ENCODE data around the gene MSRB3. TPM values are rescaled to one million over a fixed set of nuclear protein-coding genes. Genes with fewer than 3 reads are reported as not detected.

Gene MSRB3
- total and polyA plus RNA-seq, 12 donors = 44.7 to 169 (median 119) TPM

GRCh38 chr12:65409726-65410125 is 131.2 kb downstream of the MSRB3 start:
- intact Hi-C loops (cut with DNase I) = no loop called here
- no peak for ATAC-seq
- TF ChIP-seq, protein P1, sequence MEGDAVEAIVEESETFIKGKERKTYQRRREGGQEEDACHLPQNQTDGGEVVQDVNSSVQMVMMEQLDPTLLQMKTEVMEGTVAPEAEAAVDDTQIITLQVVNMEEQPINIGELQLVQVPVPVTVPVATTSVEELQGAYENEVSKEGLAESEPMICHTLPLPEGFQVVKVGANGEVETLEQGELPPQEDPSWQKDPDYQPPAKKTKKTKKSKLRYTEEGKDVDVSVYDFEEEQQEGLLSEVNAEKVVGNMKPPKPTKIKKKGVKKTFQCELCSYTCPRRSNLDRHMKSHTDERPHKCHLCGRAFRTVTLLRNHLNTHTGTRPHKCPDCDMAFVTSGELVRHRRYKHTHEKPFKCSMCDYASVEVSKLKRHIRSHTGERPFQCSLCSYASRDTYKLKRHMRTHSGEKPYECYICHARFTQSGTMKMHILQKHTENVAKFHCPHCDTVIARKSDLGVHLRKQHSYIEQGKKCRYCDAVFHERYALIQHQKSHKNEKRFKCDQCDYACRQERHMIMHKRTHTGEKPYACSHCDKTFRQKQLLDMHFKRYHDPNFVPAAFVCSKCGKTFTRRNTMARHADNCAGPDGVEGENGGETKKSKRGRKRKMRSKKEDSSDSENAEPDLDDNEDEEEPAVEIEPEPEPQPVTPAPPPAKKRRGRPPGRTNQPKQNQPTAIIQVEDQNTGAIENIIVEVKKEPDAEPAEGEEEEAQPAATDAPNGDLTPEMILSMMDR (IDR thresholded peaks at IDR 0.05) = no peak
- Histone ChIP-seq H3K4me1 (peaks cover 0 to 15% (median 5%) of the 10 kb centered on the region in 9 donors), H3K27ac (no peak overlapping the region), H3K4me3 (no peak overlapping the region), H3K36me3 (peaks cover 0 to 26% (median 6%) of the 10 kb centered on the region in 9 donors), H3K27me3 (no peaks in the 10 kb centered on the region), H3K9me3 (peaks cover 0 to 12% (median 0%) of the 10 kb centered on the region in 11 donors)
- no peak for DNase-seq
- 93 to 95% methylated on average over 1 of the region's 1 CpG for WGBS, 2 donors

GRCh38 chr12:65411171-65411570 is 132.7 kb downstream of the MSRB3 start:
- 95% methylated on average over 3 of the region's 3 CpGs for WGBS, 2 donors
- Histone ChIP-seq H3K9me3 (peaks cover 0 to 12% (median 0%) of the 10 kb centered on the region in 11 donors), H3K4me1 (peaks cover 0 to 15% (median 6%) of the 10 kb centered on the region in 9 donors), H3K4me3 (no peak overlapping the region), H3K27ac (no peak overlapping the region), H3K27me3 (no peaks in the 10 kb centered on the region), H3K36me3 (peaks cover 0 to 12% (median 0%) of the 10 kb centered on the region in 9 donors)
- TF ChIP-seq, protein P1 (IDR thresholded peaks at IDR 0.05) = no peak
- ATAC-seq = no peak
- intact Hi-C loops (cut with DNase I) = no loop called here
- DNase-seq = no peak

- TF ChIP-seq, protein P1 (IDR thresholded peaks at IDR 0.05) = no peak
- Histone ChIP-seq H3K27ac (no peak overlapping the region), H3K27me3 (no peaks in the 10 kb centered on the region), H3K4me3 (no peak overlapping the region), H3K9me3 (peaks cover 0 to 1% (median 0%) of the 10 kb centered on the region in 11 donors), H3K4me1 (peaks cover 0 to 15% (median 6%) of the 10 kb centered on the region in 9 donors), H3K36me3 (peaks cover 0 to 11% (median 6%) of the 10 kb centered on the region in 9 donors)
- intact Hi-C loops (cut with DNase I) = no loop called here
- no peak for ATAC-seq
- WGBS, 2 donors = 96 to 97% methylated on average over 5 of the region's 5 CpGs
- no peak for DNase-seq
These were observed 136.0 kb downstream of the MSRB3 start for GRCh38 chr12:65414526-65414925.

DNA sequence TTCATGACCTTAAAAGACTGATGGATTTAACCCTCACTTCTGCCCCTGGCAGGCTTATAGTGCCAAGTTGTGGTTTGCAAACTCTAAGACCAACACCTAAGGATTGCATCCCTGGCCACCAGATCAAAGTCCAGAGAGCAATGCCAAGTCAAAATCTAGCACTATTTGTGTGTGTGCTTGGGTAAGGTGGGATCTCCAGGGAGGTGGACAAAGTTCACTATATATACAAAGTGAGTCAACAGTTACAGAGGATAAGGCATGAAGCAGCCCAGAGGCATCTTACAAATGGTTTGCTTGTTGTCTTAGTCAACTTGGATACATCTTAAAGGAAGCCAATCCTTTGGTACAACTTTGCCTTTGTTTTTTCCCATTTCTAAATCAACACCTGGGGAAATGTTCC is 137.3 kb downstream of the MSRB3 start:
- ATAC-seq = no peak
- intact Hi-C loops (cut with DNase I) = no loop called here

More for the DNA sequence above, 137.3 kb downstream of the MSRB3 start:
- Histone ChIP-seq H3K36me3 (peaks cover 0 to 19% (median 6%) of the 10 kb centered on the region in 9 donors), H3K27me3 (no peaks in the 10 kb centered on the region), H3K4me3 (no peak overlapping the region), H3K4me1 (peaks cover 0 to 8% (median 4%) of the 10 kb centered on the region in 9 donors), H3K27ac (no peak overlapping the region), H3K9me3 (peaks cover 0 to 14% (median 4%) of the 10 kb centered on the region in 11 donors)
- DNase-seq = no peak
- TF ChIP-seq, protein P1 (IDR thresholded peaks at IDR 0.05) = no peak
